K562 (cell line): ENCODE measurements around the gene BNC1. TPM values are rescaled to one million over a fixed set of nuclear protein-coding genes. Genes with fewer than 3 reads are reported as not detected.

Experiments
- ATAC-seq: fragments of 200-7000 bp; cut with Tn5 transposase; 3 replicates; pipeline ENCODE4 v1.9.1; 2020; ENCODE audit warnings: moderate library complexity
- BruUV-seq: library from RNA; stranded (reverse); fragments of 400-500 nt; replicated peaks from 2 replicates; lab custom pipeline; 2021; lab: Mats Ljungman, UMichigan
- CTCF ChIA-PET: fragments of 300-600 bp; formaldehyde crosslinking; extraction: SDS; loops from one replicate; lab custom pipeline; 2021; ENCODE audit warnings: low intra/inter-chr PET ratio; lab: Yijun Ruan, JAX
- POLR2A ChIA-PET: fragments of 300-600, 350-650 bp; sonication (Branson Sonifier 250); formaldehyde crosslinking; extraction: SDS; loops from one replicate; lab custom pipeline; 2021; ENCODE audit warnings: antibody characterized with exemption, inconsistent platforms; lab: Yijun Ruan, JAX
- DNase-seq, 4 experiments: peaks; one replicate each; pipeline versions ENCODE4 v3.0.0 to v3.0.0-alpha.2; 2011 to 2018; ENCODE audit warnings: low spot score in 3 of 4, mixed read lengths in 3 of 4; ENCODE audit errors: extremely low read depth in 1 of 4
- FAIRE-seq: peaks from 2 replicates; lab custom pipeline; 2011; peaks lifted over from hg19 to GRCh38; lab: Jason Lieb, UNC
- H2AFZ ChIP-seq: 2 replicates; pipeline ENCODE4 v1.6.0; 2011; ENCODE audit warnings: low read depth, low read length, control low read depth, inconsistent platforms
- H3K27ac ChIP-seq: fragments of 200-600 bp; 3 replicates; pipeline ENCODE4 v1.8.0; 2011; ENCODE audit warnings: low read depth, mild to moderate bottlenecking, control low read depth, inconsistent platforms, low read length, moderate library complexity, mixed read lengths; ENCODE audit errors: extremely low read depth
- H3K27me3 ChIP-seq, 2 experiments: fragments of 300-600 bp in 1 of 2; 2 replicates in 1 of 2; 3 replicates in 1 of 2; pipeline versions ENCODE4 v1.6.0 to v1.8.0; 2011; ENCODE audit warnings: inconsistent platforms in 2 of 2, low read length in 2 of 2, mild to moderate bottlenecking in 1 of 2, mixed read lengths in 1 of 2, moderate library complexity in 1 of 2; ENCODE audit not compliant: control insufficient read depth in 2 of 2, insufficient read depth in 2 of 2
- H3K36me3 ChIP-seq: fragments of 300-600 bp; 3 replicates; pipeline ENCODE4 v1.8.0; 2011; ENCODE audit warnings: mild to moderate bottlenecking, low read length, inconsistent platforms; ENCODE audit not compliant: control insufficient read depth, insufficient read depth
- H3K4me1 ChIP-seq, 2 experiments: fragments of 200-600 bp in 1 of 2; replicated peaks in 1 of 2; 2 replicates in 1 of 2; 3 replicates in 1 of 2; pipeline versions ENCODE4 v1.5.1 to v1.8.0; 2011; ENCODE audit warnings: inconsistent platforms in 2 of 2, low read length in 2 of 2, mild to moderate bottlenecking in 1 of 2, mixed read lengths in 1 of 2, moderate library complexity in 1 of 2; ENCODE audit not compliant: control insufficient read depth in 2 of 2, insufficient read depth in 2 of 2
- H3K4me2 ChIP-seq: 2 replicates; pipeline ENCODE4 v1.6.1; 2011; ENCODE audit warnings: low read length, control low read depth, inconsistent platforms, mixed read lengths; ENCODE audit not compliant: insufficient read depth
- H3K4me3 ChIP-seq: fragments of 200-600 bp; sonication (generic), shearing (Covaris generic); 2 replicates; pipeline ENCODE4 v1.5.1; 2016; ENCODE audit warnings: control low read depth, inconsistent platforms
- H3K79me2 ChIP-seq: fragments of 200-600 bp; 3 replicates; pipeline ENCODE4 v1.8.0; 2011; ENCODE audit warnings: low read length, inconsistent platforms; ENCODE audit not compliant: control insufficient read depth, insufficient read depth
- H3K9ac ChIP-seq, 2 experiments: 2 replicates each; pipeline versions ENCODE4 v1.6.0 to v1.6.1; 2011; ENCODE audit warnings: low read depth in 2 of 2, low read length in 2 of 2, control low read depth in 1 of 2, inconsistent platforms in 1 of 2, mild to moderate bottlenecking in 1 of 2, mixed read lengths in 1 of 2; ENCODE audit not compliant: insufficient read depth in 1 of 2
- H3K9me1 ChIP-seq: one replicate; pipeline ENCODE4 v1.6.0; 2011; ENCODE audit warnings: inconsistent platforms, mild to moderate bottlenecking, low read length, moderate library complexity; ENCODE audit not compliant: control insufficient read depth, insufficient read depth
- H3K9me3 ChIP-seq: replicated peaks from 2 replicates; pipeline ENCODE4 v1.5.1; 2011; ENCODE audit warnings: low read depth, low read length, inconsistent platforms; ENCODE audit not compliant: control insufficient read depth, insufficient read depth
- H4K20me1 ChIP-seq: replicated peaks from 2 replicates; pipeline ENCODE4 v1.6.1; 2011; ENCODE audit warnings: low read length, inconsistent platforms, mixed read lengths; ENCODE audit not compliant: control insufficient read depth, insufficient read depth
- ARNT ChIP-seq, 2 experiments: fragments of 450-650 bp; IDR thresholded peaks; 2 replicates each; pipeline ENCODE4 v1.6.1; 2016; ENCODE audit warnings: mild to moderate bottlenecking in 1 of 2
- ATF7 ChIP-seq: fragments of 450-650 bp; IDR thresholded peaks from 2 replicates; pipeline ENCODE4 v1.7.1; 2014; ENCODE audit warnings: mild to moderate bottlenecking, moderate library complexity
- ELF4 ChIP-seq: fragments of 450-650 bp; formaldehyde crosslinking; IDR thresholded peaks from 2 replicates; pipeline ENCODE4 v1.4.0; 2022; ENCODE audit warnings: missing genetic modification characterization
- ETS2 ChIP-seq: IDR thresholded peaks from 2 replicates; pipeline ENCODE4 v1.6.1; 2016; ENCODE audit warnings: borderline replicate concordance, missing genetic modification characterization, mild to moderate bottlenecking, moderate library complexity, missing compliant biosample characterization; ENCODE audit not compliant: poor library complexity, severe bottlenecking
- ETV5 ChIP-seq: sonication (generic); formaldehyde crosslinking; IDR thresholded peaks from 2 replicates; pipeline ENCODE4 v1.4.0; 2020; ENCODE audit warnings: low read depth, mild to moderate bottlenecking, missing genetic modification reagents
- HDAC2 ChIP-seq: fragments of 450-650 bp; IDR thresholded peaks from 2 replicates; pipeline ENCODE4 v1.6.1; 2016; ENCODE audit warnings: mild to moderate bottlenecking
- IRF2 ChIP-seq: sonication (generic); formaldehyde crosslinking; IDR thresholded peaks from 2 replicates; pipeline ENCODE4 v1.8.1; 2022; ENCODE audit warnings: mild to moderate bottlenecking, missing genetic modification reagents
- MAZ ChIP-seq, 2 experiments: fragments of 450-650 bp in 1 of 2; sonication (generic) in 1 of 2; formaldehyde crosslinking; IDR thresholded peaks in 1 of 2; conservative IDR thresholded peaks in 1 of 2; 2 replicates each; pipeline versions ENCODE4 v1.4.0 to v1.5.0; 2020; ENCODE audit warnings: mild to moderate bottlenecking in 1 of 2, missing genetic modification reagents in 1 of 2
- NCOA4 ChIP-seq: fragments of 450-650 bp; IDR thresholded peaks from 2 replicates; pipeline ENCODE4 v1.6.1; 2018; ENCODE audit warnings: mild to moderate bottlenecking; ENCODE audit not compliant: partially characterized antibody
- NCOA6 ChIP-seq: fragments of 450-650 bp; IDR thresholded peaks from 2 replicates; pipeline ENCODE4 v1.6.1; 2017; ENCODE audit warnings: mild to moderate bottlenecking
- NR2F6 ChIP-seq: fragments of 450-650 bp; formaldehyde crosslinking; IDR thresholded peaks from 2 replicates; pipeline ENCODE4 v1.4.0; 2020; ENCODE audit warnings: mild to moderate bottlenecking
- SLC30A9 ChIP-seq: fragments of 250-450 bp; sonication (Bioruptor Pico); IDR thresholded peaks from 2 replicates; pipeline ENCODE4 v1.8.0; 2022; ENCODE audit warnings: mild to moderate bottlenecking, moderate library complexity
- TSC22D4 ChIP-seq: fragments of 450-650 bp; IDR thresholded peaks from 2 replicates; pipeline ENCODE4 v1.6.1; 2016; ENCODE audit warnings: missing genetic modification characterization, missing biosample characterization, control low read depth
- ZFP91 ChIP-seq: sonication (generic); formaldehyde crosslinking; IDR thresholded peaks from 2 replicates; pipeline ENCODE4 v1.8.0; 2022; ENCODE audit warnings: mild to moderate bottlenecking, missing genetic modification reagents
- ZKSCAN3 ChIP-seq: fragments of 250-450 bp; sonication (Bioruptor Pico); IDR thresholded peaks from 2 replicates; pipeline ENCODE4 v1.4.0; 2020
- ZNF124 ChIP-seq: sonication (generic); formaldehyde crosslinking; IDR thresholded peaks from 2 replicates; pipeline ENCODE4 v1.8.1; 2022; ENCODE audit warnings: missing genetic modification reagents
- ZNF134 ChIP-seq: fragments of 250-450 bp; sonication (Bioruptor Pico); conservative IDR thresholded peaks from 2 replicates; pipeline ENCODE4 v1.4.0; 2020
- ZNF436 ChIP-seq: fragments of 250-450, 450-650 bp; sonication (Bioruptor Pico); formaldehyde crosslinking; IDR thresholded peaks from 2 replicates; pipeline ENCODE4 v1.7.0; 2020; ENCODE audit warnings: mild to moderate bottlenecking
- ZNF589 ChIP-seq: fragments of 200-800 bp; sonication (Bioruptor generic); IDR thresholded peaks from 2 replicates; pipeline ENCODE4 v1.6.1; 2016; ENCODE audit warnings: low read depth, missing genetic modification characterization, missing compliant biosample characterization
- ZNF639 ChIP-seq, 2 experiments: fragments of 200-800 bp in 1 of 2; sonication (Bioruptor generic) in 1 of 2; sonication (generic) in 1 of 2; formaldehyde crosslinking in 1 of 2; IDR thresholded peaks in 1 of 2; conservative IDR thresholded peaks in 1 of 2; 2 replicates each; pipeline versions ENCODE4 v1.5.0 to v1.6.1; 2016 to 2020; ENCODE audit warnings: missing compliant biosample characterization in 1 of 2, missing genetic modification characterization in 1 of 2, missing genetic modification reagents in 1 of 2
- WGBS: fragments of 100-300 bp; shearing (Covaris generic); methylation state at CpG from one replicate; pipeline ENCODE4 v1.1.6; 2016; ENCODE audit warnings: low coverage, mixed read lengths; ENCODE audit not compliant: insufficient coverage; ENCODE audit errors: missing lambda C conversion rate; 5-methylcytosine and 5-hydroxymethylcytosine counted together
- in situ Hi-C: fragments of 300-500 bp; cut with MboI; formaldehyde crosslinking; loops from 4 replicates; pipeline ENCODE4 v1.15.0; 2018; ENCODE audit warnings: inconsistent platforms, mixed read lengths
- intact Hi-C: fragments of 100-400 bp; cut with micrococcal nuclease; formaldehyde crosslinking; loops from 2 replicates; pipeline ENCODE4 v1.14.2; 2022
- polyA plus RNA-seq, 8 experiments: library from polyadenylated mRNA; depleted of rRNA in 4 of 8; stranded (reverse) in 5 of 8; unstranded in 3 of 8; fragments of >200 nt; fragmentation: Nextera tagmentation in 2 of 8; fragmentation: Illumina TruSeq in 1 of 8; extraction: Ambion mirVana in 2 of 8; extraction: Trizol in 1 of 8; gene quantifications; 2 replicates each; pipeline versions ENCODE4 v1.2.1 to v1.2.3, GENCODE V29; 2011 to 2014; ENCODE audit warnings: inconsistent platforms in 1 of 8, missing spikeins in 1 of 8
- total RNA-seq, 7 experiments: library from RNA; depleted of rRNA in 6 of 7; stranded (reverse); fragments of >200 nt in 6 of 7; fragmentation: Illumina TruSeq in 2 of 7; extraction: Trizol in 2 of 7; gene quantifications; 2 replicates each; pipeline versions ENCODE4 v1.2.1 to v1.2.3, GENCODE V29; 2011 to 2021; ENCODE audit warnings: low replicate concordance in 1 of 7

BNC1 gene
- total and polyA plus RNA-seq, 9 of the 15 experiments (the other 6 are each of a cell fraction or from before 2014, with no cell fraction given) = not detected

DNA sequence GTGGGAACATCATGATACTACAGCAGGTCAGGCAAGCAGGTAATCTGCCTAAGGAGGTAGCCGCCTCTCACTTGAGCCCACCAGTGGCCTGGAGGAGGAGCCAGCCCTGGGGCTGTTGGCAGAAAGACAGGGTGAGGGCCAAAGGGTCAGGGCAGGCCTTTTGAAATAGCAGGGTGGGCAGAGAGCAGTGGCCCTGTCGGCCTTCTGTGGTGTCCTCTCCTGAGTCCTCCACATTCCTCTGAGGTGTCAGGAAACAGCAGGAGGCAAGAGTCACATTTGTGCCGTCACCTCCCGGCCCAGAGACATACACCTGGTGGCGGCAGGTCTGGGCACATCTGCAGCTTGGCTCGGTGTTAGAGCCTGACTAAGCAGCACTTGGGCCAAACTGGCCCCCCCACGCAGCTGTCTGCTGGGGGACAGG, 3.9 kb upstream of the BNC1 start:
- Histone ChIP-seq H3K36me3 (no peaks in the 10 kb centered on the region), H3K9ac (peak overlapping the region in 1 of 2 experiments; percentile 50; a peak in 1 of 4 replicates), H4K20me1 (no peaks in the 10 kb centered on the region), H3K27ac (no peak overlapping the region), H3K4me3 (no peak overlapping the region), H3K4me1 (peaks cover 0 to 3% of the 10 kb centered on the region in 2 experiments; a peak in 1 of 5 replicates), H3K27me3 (peaks cover 0 to 9% of the 10 kb centered on the region in 2 experiments; a peak in 2 of 5 replicates), H3K79me2 (no peaks in the 10 kb centered on the region), H2AFZ (no peak overlapping the region), H3K4me2 (no peak overlapping the region), H3K9me1 (no peaks in the 10 kb centered on the region), H3K9me3 (no peaks in the 10 kb centered on the region)
- WGBS = 2% methylated on average over 7 of the region's 7 CpGs
- no TSS peak for BruUV-seq
- TF ChIP-seq ZKSCAN3 (CRISPR knock-in tag) (no peak), ZNF124 (CRISPR knock-in tag) (no peak), SLC30A9 (CRISPR knock-in tag) (no peak), ELF4 (CRISPR knock-in tag) (no peak), ZFP91 (CRISPR knock-in tag) (no peak), ZNF589 (CRISPR knock-in tag) (no peak), ZNF436 (CRISPR knock-in tag) (no peak), ARNT (IDR thresholded peaks at IDR 0.05) (no peak), ATF7 (no peak), NCOA4 (no peak), IRF2 (CRISPR knock-in tag) (no peak), ETV5 (CRISPR knock-in tag) (no peak), ZNF639 (CRISPR knock-in tag; conservative IDR thresholded peaks at IDR 0.05 in 1 of 2, IDR thresholded peaks at IDR 0.05 in 1 of 2) (no peak), TSC22D4 (no peak), ZNF134 (CRISPR knock-in tag) (no peak), NR2F6 (no peak), ETS2 (tag) (no peak), NCOA6 (no peak), MAZ (CRISPR knock-in tag; conservative IDR thresholded peaks at IDR 0.05 in 1 of 2, IDR thresholded peaks at IDR 0.05 in 1 of 2) (no peak), HDAC2 (no peak)
- in situ Hi-C loops (no loop called here), intact Hi-C loops (no loop called here)
- ChIA-PET POLR2A (interaction anchor here (1.0 kb wide), 1 partner anchor 11 kb away, joined by 4 read pairs; no protein-coding TSS in a partner anchor), CTCF (no interaction called here)
- DNase-seq (no peak), FAIRE-seq (no peak), ATAC-seq (no peak)
